Measurements from ENCODE around the gene STARD3NL.
"Not testable (repeated sequence)": the region's sequence is repeated elsewhere in the genome, so short reads cannot be mapped to it uniquely, and the experiment has no call there.

Gene STARD3NL

DNA sequence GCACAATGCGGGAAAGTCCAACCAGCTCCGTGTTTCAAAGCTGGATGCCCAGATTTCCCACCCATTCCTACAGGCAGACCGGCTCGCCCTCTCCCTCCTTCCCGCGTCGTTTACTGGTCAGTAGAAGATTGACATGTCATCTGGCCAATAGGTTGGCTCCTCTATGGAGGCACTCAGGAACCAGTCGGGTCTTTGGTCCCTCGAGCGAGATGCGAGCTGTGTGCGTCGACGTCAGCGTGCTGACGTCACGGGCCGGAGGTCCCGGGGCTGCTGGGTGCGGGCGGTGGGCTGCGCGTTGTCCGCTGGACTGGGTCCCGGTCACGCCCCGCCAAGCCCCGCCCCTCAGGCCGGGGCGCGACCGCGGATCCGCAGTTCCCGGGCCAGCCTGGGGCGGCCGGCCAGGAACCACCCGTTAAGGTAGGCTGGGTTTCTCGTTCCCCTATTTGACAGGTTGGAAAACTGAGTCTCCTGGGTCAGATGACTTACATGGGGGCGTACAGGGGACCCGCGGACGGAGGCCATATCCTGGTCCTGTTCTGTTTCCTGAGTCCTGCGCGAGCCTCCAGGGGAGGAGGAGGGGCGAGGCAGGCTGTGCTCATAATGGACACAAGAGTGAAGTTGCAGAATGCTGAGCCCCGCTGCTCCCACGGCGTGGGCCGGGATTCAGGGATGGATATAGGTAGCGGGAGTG is at the start of gene STARD3NL:
STARD3NL (plus strand) TSS at position 242 of the 691 bp plus-strand sequence. CDS start 29,260 bp downstream, outside the sequence.
- no peak for FAIRE-seq

DNA sequence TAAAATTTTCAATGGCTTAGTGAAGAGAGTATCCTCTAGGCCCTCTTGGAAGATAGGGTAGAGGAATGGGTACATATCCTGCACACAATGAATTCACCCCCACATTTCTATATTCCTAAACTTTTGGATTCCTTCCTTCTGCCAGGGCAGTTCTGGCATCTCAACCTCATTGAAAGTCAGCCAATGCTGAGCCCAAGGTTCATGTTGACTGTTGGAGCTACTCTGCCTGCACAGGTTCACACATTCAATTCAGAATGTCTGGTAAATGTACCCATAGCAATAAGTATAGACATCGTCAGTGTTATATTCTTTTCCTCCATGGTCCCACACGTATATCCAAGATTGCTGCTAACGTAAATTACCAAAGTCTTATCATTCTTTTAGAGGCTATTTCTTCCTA is 48.9 kb upstream of the STARD3NL start:
- no peak for FAIRE-seq

DNA sequence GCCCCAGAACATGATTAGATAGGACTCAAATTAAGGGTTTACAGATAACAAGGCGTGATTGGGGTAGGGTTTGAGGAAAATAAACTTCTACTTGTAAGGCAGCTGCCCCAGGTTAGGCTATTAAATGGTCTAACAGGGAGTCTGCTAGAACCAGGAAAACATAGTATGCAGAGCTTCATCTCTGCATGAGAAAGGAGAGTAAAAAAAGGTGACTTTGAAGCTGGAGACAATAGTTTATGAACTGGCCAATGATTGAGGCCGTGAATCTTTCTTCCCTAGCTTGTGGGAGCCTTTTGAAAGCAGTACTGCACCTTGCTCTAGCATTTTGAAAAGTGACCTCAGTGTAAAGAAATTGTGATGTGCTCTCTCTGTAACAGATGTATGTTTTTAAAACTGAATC is 48.5 kb upstream of the STARD3NL start:
- no peak for FAIRE-seq

GRCh38 chr7:38138171-38138570 is 39.9 kb upstream of the STARD3NL start:
- FAIRE-seq: no peak

DNA sequence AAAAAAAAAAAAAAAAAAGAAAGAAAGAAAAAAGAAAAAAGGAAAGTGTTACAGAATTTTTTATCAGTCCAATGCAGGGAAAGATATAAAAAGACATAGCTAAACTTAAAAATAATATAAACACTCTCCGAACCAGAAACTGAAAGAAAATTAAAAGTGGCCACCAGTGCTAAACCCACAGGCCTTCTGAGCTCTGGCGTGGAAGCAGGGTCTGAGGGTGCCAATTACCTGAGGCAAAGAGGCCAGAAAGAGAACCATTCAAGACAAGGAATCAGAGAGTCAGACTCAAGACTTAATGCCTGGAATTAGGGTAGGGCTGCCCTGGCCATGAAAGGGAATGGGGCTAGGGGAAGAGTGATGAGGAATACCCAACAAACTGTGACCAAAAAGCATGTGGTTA is 36.9 kb upstream of the STARD3NL start:
- FAIRE-seq: no peak

DNA sequence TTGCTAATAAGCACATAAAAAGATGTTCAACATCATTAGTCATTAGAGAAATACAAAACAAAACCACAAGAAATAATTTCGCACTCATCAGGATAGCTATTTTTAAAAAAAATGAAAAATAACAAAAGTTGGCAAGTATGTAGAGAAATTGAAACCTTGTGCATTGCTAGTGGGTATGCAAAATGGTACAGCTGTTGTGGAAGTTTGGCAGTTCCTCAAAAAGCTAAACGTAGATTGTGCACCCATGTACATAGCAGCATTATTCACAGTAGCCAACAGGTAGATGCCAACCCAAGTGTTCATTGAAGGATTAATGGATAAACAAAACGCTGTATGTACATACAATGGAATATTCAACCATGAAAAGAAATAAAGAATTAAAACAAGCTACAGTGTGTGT is 35.3 kb upstream of the STARD3NL start:
- no peak for FAIRE-seq

- FAIRE-seq: no peak
Observed at GRCh38 chr7:38147005-38147404, 31.0 kb upstream of the STARD3NL start.

GRCh38 chr7:38151556-38151955 is 26.5 kb upstream of the STARD3NL start:
- FAIRE-seq: no peak

GRCh38 chr7:38153515-38153914 is 24.5 kb upstream of the STARD3NL start:
- no peak for FAIRE-seq

- FAIRE-seq: no peak
Observed at GRCh38 chr7:38154278-38154677, 23.8 kb upstream of the STARD3NL start.

DNA sequence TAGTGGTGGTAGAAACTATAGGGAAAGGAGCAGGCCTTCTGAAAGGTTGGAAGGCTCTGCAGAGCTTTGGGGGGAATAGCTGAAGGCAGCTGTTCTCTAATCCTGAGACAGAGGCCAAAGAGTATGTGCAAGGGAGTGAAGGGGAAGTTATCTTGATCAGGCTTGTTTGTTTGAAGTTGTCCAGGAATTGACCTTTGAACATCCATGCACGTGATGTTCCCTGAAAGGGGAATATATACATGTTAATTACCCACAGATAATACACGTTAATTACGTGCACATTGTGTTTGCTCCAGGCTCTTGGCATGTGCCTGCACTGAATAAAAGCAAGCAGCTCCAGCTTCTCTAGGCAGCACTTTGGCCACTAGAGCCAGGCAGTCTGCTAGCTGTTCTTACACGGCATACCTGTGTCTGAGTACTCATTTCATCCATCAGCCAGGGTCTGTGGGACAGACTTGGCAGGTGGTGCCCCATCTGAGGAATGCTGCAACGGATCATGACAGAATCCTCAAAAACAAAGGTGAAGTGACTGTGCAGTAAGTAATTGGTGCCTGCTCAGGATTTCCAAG is 18.0 kb upstream of the STARD3NL start:
- no peak for FAIRE-seq

DNA sequence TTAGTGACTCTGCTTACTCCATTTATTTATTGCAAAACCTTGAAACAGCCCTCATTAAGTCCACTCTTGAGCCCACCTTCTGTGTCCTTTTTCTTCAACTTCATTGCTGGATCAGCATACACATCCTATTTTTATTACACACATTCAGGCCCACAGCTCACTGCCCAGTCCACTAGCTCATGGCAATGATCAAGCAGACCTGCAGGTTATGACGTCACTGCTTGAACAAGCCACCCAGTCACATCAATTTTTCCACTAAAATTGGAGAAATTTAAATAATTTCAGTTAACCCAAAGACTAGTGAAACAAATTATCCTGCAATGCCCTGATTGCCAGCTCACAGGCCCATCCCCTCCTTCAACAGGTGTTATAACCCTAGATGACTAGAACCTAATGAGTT is 16.0 kb upstream of the STARD3NL start:
- FAIRE-seq: no peak

DNA sequence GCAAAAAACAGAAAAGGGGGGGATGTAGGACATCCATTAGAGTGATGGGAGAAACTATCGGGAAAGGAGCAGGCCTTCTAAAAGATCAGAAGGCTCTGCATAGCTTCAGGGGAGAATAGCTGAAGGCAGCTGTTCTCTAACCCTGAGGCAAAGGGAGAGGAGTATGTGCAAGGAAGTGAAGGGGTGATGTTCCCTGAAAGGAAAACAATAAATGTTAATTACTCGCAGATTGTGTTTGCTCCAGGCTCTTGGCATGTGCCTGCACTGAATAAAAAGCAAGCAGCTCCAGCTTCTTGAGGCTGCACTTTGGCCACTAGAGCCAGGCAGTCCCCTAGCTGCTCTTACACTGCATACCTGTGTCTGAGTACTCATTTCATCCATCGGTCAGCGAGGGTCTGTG is 14.4 kb upstream of the STARD3NL start:
- FAIRE-seq: no peak

DNA sequence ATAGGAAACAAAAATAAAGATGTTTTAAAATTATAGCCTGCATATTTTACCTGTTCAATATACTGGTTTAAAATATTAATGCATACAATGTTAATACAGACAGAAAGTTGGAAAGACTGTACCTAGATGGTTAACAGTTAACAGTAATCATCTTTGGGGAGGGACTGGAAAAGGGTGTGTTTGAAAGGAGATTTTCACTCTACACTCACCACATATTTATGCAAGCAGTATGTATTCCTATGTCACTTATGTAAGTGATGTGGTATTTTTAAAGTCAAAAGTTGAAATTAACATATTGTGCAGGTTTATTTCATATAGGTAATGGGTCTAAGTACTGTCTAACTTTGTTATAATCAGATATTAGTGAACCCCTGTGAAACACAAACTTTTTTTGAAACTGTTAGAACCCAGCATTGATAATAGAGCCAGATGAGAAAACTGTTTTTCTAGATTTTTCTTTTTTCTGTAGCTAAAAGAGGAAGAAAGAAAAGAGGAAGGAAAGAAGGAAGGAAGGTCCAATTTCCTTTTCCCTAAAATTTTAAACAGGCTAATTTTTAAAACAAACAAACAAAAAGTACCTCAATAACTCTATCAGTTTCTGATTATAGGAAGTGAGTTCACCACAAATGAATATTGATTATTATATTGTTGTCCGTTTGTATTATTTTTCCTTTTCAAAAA is 9.0 kb upstream of the STARD3NL start:
- FAIRE-seq: no peak

DNA sequence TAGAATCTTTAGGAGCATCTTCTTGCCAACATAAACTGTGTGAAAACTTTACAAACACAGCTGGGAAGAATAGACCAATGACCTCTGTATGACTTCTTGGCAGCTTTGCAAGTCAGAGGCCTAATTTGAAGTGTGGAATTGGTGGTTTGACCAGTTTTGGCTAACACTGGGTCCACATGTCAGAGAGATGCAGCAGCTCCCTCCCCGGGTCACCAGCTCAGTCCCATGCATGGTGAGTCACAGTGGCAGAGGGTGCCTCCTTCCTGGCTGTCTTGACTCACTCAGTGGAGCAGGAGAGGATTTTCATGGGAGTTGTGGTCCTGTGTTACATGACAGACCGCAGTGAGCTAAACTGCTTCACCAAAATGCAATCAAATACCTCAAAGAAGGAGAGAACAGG is 8.2 kb upstream of the STARD3NL start:
- FAIRE-seq: no peak

- FAIRE-seq: peak; percentile 18
Observed at GRCh38 chr7:38171623-38172391, 6.2 kb upstream of the STARD3NL start.

- not testable (repeated sequence) for FAIRE-seq
Observed at GRCh38 chr7:38175547-38175946, 2.5 kb upstream of the STARD3NL start.

DNA sequence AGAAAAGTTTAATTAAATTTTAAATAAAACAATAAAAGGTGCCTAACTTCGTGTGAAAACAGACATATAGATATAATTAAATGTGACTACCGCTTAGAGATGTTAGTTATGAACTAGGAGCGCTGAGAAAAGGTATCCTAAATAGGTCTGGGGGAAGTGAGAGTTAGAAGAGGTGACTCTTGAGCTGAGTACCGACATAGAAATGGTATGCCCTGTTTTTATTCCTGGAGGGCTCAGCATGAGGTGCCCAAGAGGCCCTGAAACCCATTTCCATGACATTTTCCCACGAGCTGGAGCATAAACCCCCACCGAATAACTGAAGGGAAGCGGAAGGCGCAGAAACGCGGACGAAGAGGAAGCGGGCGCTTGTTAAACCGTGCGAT is 433 bp upstream of the STARD3NL start:
- FAIRE-seq: no peak

DNA sequence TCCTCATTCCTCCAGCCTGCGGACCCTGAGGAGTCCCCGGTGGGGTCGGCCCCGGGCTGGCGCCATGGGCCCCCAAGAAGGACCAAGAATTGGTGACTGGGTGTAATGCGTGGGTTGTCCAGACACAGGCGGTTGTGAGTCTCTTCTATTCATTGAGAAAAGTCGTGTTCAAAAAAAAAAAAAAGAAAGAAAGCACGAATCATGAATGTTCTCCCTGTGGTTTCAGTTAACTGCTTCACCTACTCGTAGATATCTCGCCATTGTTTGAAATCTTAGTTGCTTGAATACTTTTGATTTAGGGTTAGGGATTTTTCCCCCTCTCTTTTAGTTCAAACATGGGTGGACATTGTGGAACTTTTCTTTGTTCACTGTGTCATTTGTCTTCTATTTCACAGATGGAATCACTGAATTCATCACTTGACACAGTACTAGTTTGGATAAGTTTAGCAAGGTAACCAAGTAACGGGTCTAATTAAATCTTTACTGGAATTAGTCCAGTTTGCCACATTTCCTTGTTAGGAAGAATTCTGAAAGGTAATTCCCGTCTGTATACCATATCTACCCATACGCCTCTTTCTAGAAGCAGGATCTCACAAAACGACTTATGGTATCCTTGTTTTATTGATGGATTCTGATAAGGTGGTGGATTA is 775 bp downstream of the STARD3NL start:
- no peak for FAIRE-seq

DNA sequence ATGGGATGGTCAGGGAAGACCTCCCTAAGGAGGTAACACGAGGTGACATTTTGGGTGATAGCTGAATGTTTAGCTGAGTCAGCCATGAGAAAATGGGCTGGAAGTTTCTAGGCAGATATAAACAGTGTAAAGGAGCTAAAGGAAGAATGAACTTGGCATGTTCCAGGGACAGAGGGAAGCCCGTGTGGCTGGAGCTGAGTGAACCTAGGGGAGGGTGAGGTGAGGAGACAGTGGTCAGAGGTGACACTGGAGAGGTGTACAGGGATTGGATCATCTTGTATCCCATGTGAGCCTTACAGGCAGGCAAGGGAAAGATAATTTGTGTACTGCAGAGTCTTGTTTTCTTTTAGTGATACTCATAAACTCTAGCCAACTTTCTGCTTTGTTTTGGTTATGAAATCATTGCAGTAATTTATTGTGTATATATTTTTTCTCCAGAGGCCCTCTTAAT is 1.8 kb downstream of the STARD3NL start:
- no peak for FAIRE-seq

GRCh38 chr7:38181111-38181510 is 3.1 kb downstream of the STARD3NL start:
- no peak for FAIRE-seq

DNA sequence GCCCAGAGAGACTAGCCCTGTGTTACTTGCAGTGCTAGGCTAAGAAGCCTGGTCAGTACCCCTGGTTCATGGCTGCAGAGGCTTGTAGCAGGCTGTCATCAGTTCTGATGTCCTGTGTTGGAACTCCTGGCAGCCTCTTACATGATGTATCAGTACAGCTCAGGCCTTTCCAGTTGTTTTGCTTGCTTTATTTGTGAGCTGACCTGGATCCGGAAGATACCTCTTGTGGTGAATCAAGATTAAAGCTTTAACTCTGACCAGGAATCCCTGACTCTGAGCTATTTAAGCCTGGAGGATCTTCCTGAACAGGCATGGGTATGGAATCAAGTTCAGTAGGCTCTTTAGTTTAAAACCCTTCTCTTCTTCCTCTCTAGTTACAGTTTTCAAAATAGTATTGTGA is 4.4 kb downstream of the STARD3NL start:
- no peak for FAIRE-seq
